ENCODE data around the gene SHLD2.
"Not testable (repeated sequence)": the region's sequence is repeated elsewhere in the genome, so short reads cannot be mapped to it uniquely, and the experiment has no call there.

GRCh38 chr10:87210309-87210708 lies 115.3 kb downstream of the SHLD2 start:
- TF ChIP-seq MAX (CRISPR knock-in tag; IDR thresholded peaks at IDR 0.05); USF1 (CRISPR knock-in tag; IDR thresholded peaks at IDR 0.05); ATF3 (CRISPR knock-in tag; conservative IDR thresholded peaks at IDR 0.05); ZNF281 (CRISPR knock-in tag; IDR thresholded peaks at IDR 0.05); FOXK1 (CRISPR knock-in tag; IDR thresholded peaks at IDR 0.05); CTCF (IDR thresholded peaks at IDR 0.05); TEAD1 (CRISPR knock-in tag; IDR thresholded peaks at IDR 0.05); ETV6 (CRISPR knock-in tag; IDR thresholded peaks at IDR 0.05); NR3C1 (CRISPR knock-in tag; conservative IDR thresholded peaks at IDR 0.05; ENCODE audit: low read depth); USF2 (CRISPR knock-in tag; IDR thresholded peaks at IDR 0.05); IRF1 (CRISPR knock-in tag; IDR thresholded peaks at IDR 0.05): not testable (repeated sequence)

Measured in WTC11 (cell line).